Activated naive CD4-positive, alpha-beta T cell treated with anti-CD3 and anti-CD28 coated beads, Interleukin-2, amount 50 U/mL, for 72 hours (primary cell): ENCODE measurements around the gene THRB. TPM values are rescaled to one million over a fixed set of nuclear protein-coding genes. Genes with fewer than 3 reads are reported as not detected.
A peak's percentile ranks its signal among the peaks of the same experiment; 100 is the strongest.

ENCODE experiments used
- ATAC-seq, 2 donors: fragments of 150-1000 bp; cut with Tn5 transposase; 2 replicates each; pipeline ENCODE4 v1.10.0; 2021; ENCODE audit warnings: mild to moderate bottlenecking in 2 of 2, moderate library complexity in 2 of 2
- DNase-seq, 2 donors: peaks; one replicate each; pipeline ENCODE4 v3.0.0; 2021 to 2022; ENCODE audit warnings: low spot score in 2 of 2
- H3K27ac Mint-ChIP-seq, 2 donors: one replicate each; pipeline ENCODE4 v1.8.0; 2022; ENCODE audit warnings: mild to moderate bottlenecking in 2 of 2, mixed read lengths in 2 of 2
- H3K36me3 Mint-ChIP-seq, 2 donors: one replicate each; pipeline ENCODE4 v1.8.0; 2022; ENCODE audit warnings: mixed read lengths in 2 of 2
- H3K9me3 Mint-ChIP-seq, 2 donors: one replicate each; pipeline ENCODE4 v1.8.0; 2022; ENCODE audit warnings: mixed read lengths in 2 of 2
- total RNA-seq, 2 donors: library from RNA; stranded (reverse); gene quantifications; one replicate each; pipeline ENCODE4 v1.2.3, GENCODE V29; 2022

Gene THRB
- total RNA-seq, 2 donors from 2014 or later: not detected

DNA sequence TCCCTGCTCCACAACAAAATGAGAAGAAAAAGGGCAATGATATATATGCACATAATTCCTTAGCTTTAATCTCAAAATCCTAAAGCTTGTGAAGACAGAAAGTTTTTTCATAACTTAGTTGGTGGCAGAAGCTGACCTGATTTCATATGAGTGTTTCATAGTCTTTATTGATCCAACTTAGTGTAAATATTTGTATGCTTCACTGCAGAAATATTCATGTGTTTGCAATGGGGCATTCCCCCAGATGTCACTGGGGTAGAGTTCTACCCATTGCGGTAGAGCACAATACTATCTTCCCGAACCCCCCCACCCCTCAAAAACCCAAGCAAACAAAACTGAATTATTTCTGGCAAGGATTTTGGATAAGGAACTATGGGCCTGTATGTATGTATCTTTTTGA, 221.2 kb downstream of the THRB start:
- ATAC-seq (no peak), DNase-seq (no peak)
- no peak overlapping the region for H3K27ac Mint-ChIP-seq
- H3K36me3 Mint-ChIP-seq: no peaks in the 10 kb centered on the region
- H3K9me3 Mint-ChIP-seq: no peaks in the 10 kb centered on the region

DNA sequence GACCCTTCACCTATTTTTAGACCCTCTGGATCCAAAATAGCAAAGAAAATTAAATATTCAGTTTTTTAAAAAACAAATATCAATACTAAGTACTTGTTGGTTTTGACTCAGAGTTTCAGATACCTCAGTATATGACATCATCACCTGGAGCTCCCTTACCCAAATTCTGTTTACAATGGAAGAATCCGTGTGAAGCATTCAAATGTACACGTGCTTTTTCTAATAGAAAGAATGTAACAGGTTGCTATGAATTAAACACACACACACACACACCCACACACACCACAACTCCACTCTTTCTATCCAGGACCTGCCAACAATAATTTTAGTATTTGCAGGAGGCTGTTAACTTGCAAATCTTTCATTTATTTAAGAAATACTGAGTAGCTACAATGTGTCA, 221.8 kb downstream of the THRB start:
- Mint-ChIP-seq H3K27ac (no peak overlapping the region), H3K36me3 (no peaks in the 10 kb centered on the region), H3K9me3 (no peaks in the 10 kb centered on the region)
- DNase-seq (no peak), ATAC-seq (no peak)

DNA sequence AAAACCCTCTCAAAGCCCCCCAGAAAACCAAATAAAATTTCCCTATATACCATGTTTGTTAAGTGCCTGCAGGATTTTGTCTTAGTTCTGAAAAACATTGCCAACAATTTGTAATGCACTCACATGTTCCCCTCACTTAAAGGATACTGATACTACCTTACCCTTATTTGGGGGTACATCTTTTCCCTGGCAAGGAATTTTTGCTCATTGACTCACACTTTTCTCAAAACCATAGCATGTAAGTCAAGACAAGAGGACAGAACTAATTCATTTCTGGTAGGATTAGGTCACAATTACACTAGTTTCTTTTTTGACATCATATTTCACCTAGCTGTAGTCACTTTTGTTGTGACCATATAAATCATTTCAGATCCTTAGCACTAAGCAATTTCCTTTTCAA, 222.2 kb downstream of the THRB start:
- ATAC-seq: no peak
- no peak overlapping the region for H3K27ac Mint-ChIP-seq
- H3K9me3 Mint-ChIP-seq: no peaks in the 10 kb centered on the region
- no peak for DNase-seq
- no peaks in the 10 kb centered on the region for H3K36me3 Mint-ChIP-seq

DNA sequence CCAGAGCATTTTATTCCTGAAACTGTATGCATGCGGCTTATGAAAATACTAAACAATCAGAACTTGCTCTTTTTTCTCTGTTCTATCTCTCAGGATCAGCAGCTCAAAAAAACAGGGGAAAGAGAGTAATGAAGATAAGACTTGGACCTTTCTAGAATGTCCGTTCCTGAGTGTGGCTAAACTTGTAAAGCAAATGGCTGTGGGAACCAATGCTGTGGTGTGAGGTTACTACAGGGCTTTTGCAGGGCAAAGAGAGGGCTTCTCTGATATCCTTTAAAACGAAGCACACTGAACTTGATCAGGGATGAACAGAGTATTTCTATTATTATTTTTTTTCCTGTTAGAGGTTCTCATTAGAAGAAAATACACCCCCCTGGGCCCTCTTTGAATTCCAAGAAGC, 223.4 kb downstream of the THRB start:
- no peaks in the 10 kb centered on the region for H3K36me3 Mint-ChIP-seq
- ATAC-seq (no peak), DNase-seq (no peak)
- no peak overlapping the region for H3K27ac Mint-ChIP-seq
- H3K9me3 Mint-ChIP-seq: no peaks in the 10 kb centered on the region

DNA sequence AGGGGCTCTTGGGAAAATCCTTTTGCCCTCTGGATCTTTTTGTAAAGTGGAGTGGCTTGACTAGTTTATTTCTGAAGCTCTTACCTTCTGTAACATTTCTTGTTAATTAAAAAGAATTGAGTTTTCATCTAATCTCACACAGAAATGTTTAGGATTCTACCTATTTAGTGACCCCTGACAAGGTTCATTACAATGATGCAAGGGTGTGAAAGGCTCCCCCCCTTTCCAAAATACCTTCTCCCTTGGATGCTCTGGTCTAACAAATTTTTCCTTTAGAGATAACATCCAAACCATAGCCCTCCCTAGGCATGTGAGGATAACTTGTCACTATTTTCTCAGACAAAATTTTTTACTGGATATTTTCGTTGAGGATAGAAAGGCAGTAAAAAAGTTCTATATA, 223.9 kb downstream of the THRB start:
- H3K36me3 Mint-ChIP-seq: no peaks in the 10 kb centered on the region
- DNase-seq (no peak), ATAC-seq (no peak)
- H3K27ac Mint-ChIP-seq: no peak overlapping the region
- no peaks in the 10 kb centered on the region for H3K9me3 Mint-ChIP-seq

DNA sequence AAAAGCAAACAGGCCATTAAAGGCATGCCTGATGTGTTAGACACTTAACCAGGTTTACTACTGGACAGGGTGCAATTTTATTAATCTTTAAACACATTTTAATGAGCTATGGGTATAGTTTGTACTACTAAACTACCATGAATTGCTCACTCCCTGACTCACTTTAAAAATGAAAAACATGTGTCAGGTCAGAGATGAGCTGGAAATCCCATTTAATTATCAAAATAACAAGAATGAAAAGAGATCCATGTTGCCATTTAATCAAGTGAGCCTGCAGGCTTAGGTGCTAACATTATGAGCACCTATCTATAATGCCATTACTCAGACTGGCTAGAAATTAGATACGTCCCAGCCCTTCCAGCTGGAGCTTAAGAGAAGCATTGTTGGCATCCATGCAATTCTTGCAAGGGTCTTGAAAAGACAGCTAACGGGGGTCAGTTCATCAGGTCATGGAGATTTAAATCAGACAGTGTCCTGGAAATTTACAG, 224.4 kb downstream of the THRB start:
- no peak for ATAC-seq
- H3K27ac Mint-ChIP-seq: no peak overlapping the region
- no peaks in the 10 kb centered on the region for H3K9me3 Mint-ChIP-seq

DNA sequence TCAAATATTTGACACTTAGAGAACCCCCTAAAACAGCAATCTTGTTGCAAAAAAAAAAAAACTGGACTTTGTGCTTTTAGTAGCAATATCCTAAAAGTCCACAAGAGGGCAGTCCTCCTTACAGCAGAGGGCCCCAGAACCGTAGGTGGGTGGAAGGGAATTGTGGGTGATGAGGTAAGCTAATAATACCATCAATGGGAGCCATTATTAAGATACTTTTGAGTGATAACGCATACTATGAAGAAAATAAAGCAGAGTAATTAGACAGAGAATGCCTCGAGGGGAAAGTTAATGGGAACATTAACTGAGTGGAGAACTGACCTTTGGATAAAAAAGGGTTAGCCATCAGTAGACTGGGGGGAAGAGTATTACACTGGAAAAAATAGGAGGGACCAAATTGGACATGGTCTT, 229.9 kb downstream of the THRB start:
- ATAC-seq (no peak), DNase-seq (peak in 1 of 2 donors; percentile 12)
- Mint-ChIP-seq H3K27ac (no peak overlapping the region), H3K9me3 (no peaks in the 10 kb centered on the region), H3K36me3 (no peaks in the 10 kb centered on the region)

More for the DNA sequence above, 224.4 kb downstream of the THRB start:
- DNase-seq: no peak
- H3K36me3 Mint-ChIP-seq: no peaks in the 10 kb centered on the region

DNA sequence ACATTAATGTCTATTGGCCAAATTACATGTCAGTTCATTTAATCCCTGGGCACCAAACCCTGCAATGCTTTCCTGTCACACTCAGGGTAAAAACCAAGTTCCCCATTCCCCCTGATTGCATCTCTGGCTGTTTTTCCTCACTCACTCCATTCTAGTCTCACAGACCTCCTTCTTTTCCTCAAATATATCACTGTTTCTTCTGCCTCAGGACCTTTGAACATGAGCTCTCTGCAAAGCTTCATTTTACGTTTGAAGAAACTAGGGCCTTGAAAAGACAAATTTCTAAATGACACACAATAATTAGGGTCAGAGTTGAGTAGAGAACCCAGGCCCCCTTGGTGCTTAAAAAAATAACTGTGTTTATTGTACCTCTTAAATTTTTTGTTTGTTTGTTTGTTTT, 230.6 kb downstream of the THRB start:
- no peaks in the 10 kb centered on the region for H3K9me3 Mint-ChIP-seq
- H3K27ac Mint-ChIP-seq: no peak overlapping the region
- no peak for ATAC-seq

DNA sequence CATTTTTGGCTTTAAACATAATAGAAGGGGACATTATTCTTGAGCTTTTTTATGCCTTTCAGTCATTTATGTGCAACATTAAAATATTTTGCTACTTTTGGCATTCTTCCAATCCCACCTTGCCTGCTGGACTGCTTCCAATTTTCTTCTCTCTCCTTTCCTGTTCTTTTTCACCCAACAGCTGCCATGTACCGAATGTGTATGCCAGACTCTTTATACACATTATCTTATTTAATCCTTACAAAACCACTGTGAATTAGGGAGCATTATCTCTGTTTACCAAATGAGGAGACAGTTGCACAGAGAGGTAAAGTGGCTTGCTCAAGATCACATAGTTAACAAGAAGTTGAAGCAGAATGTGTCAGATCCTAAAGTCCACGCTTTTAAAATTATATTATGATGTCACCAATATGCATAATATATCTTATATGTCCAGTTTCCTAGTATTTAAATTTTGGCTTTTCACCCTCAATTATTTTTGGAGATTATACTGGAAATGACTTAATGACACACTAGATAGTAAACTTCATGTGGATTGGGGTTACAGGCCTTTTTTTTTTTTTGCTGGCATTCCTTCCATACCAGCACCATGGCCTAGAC, 231.5 kb downstream of the THRB start:
- H3K27ac Mint-ChIP-seq: no peak overlapping the region
- no peaks in the 10 kb centered on the region for H3K9me3 Mint-ChIP-seq
- H3K36me3 Mint-ChIP-seq: no peaks in the 10 kb centered on the region
- ATAC-seq (no peak), DNase-seq (no peak)

More for the DNA sequence above, 230.6 kb downstream of the THRB start:
- no peaks in the 10 kb centered on the region for H3K36me3 Mint-ChIP-seq
- DNase-seq: no peak

DNA sequence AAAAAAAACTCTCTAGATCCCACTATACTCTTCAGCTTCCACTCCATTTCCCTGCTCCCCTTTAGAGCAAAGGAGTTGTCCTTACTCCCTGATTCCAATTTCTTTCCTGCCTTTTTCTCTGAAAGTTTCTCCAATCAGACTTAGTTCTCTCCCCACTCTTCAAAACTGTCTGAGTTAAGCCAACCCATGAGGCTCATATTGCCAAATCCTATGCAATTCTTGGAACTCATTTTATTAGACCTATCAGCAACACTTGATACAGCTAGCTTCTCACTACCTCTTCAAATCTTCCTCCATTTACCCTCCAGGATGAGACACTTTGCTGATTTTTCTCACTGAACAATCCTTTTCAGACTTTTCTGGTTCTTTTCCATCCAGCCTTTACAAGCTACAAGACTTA, 233.1 kb downstream of the THRB start:
- Mint-ChIP-seq H3K9me3 (no peaks in the 10 kb centered on the region), H3K27ac (no peak overlapping the region), H3K36me3 (no peaks in the 10 kb centered on the region)
- no peak for DNase-seq
- no peak for ATAC-seq

DNA sequence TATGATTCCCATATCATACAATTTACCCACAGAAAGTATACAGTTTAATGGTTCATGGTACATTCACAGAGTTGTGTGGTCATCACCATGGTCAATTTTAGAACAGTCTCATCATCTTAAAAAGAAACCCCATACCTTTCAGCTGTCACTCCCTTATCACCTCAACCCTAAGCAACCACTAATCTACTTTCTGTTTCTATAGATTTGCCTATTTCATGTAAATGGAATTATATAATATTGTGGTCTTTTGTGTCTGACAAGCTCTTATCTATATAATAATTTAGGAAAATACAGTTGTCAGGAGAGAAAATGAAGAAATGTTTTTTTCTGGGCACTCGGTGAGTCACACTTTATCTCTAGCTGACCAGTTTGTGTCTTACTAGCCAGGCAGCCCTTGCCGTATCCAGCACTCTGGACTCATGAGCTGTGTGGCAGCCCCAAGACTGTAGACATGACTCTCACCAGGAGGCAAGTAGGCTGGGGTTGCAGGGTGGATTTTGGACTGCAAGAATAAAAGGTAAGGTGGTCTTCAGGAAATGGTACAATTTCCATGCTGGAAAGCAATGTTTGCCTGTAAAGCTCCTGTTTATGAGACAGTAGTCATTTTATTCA, 234.6 kb downstream of the THRB start:
- ATAC-seq (no peak), DNase-seq (no peak)
- H3K9me3 Mint-ChIP-seq: no peaks in the 10 kb centered on the region
- H3K27ac Mint-ChIP-seq: no peak overlapping the region
- no peaks in the 10 kb centered on the region for H3K36me3 Mint-ChIP-seq

DNA sequence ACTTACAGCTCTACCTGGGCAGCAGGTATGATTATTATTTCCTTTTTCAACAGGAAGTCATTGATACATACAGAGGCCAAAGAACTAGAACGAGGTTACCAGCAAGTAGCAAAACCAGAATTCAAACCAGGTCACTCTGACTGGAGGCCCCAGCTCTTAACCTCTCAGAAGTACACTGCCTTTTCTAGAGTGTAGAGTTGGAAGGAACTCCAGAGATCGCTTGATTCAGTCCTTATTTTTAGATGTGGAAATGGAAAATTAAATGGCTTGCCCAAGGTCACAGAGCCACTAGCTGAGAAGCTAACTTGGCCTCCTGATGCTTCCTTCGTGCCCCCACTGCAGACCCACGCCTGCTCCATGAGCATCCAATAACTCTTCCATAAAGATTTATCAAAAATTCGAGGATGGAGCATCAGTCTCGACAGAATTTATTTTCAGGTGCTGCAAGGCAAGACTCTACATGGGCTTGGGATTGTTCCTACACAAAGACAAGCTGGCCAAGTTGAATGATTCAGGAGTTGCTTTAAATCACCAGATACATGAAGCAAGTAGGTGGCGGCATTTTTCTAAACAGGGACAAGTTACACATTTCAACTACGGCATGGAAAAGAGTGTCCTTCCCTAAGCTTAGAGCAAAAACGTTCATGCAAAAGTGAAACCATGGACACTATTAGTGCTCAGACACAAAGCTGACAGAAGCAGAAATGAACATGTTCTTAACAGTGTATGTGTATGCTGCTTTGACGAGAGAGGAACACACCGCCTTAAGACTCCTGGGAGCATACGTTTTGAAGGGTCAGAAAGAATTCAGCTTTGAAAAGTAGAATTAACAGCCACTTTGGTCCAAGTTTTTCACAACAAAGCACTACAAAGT, 235.7 kb downstream of the THRB start:
- no peaks in the 10 kb centered on the region for H3K9me3 Mint-ChIP-seq
- H3K36me3 Mint-ChIP-seq: no peaks in the 10 kb centered on the region
- DNase-seq (no peak), ATAC-seq (no peak)
- no peak overlapping the region for H3K27ac Mint-ChIP-seq

DNA sequence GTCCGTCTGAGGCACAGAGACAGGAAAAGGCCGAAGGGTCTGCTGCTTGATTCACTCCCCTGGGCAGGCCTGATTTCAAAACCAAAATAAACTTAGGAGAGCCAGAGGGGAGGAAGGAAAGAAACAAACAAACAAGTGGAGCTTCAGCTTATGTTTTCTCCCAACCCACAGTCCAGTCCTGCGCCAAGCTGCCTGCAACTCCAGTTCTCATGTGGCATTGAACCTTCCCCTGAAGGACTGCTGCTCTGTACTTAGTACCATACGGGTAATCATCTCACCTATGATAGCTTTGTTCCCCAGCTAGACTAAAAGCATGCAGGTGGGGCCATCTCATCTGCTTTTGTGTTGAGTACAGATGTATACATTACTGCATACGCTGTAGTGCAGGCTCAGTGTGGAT, 236.4 kb downstream of the THRB start:
- DNase-seq (no peak), ATAC-seq (no peak)
- H3K9me3 Mint-ChIP-seq: no peaks in the 10 kb centered on the region
- H3K36me3 Mint-ChIP-seq: no peaks in the 10 kb centered on the region
- no peak overlapping the region for H3K27ac Mint-ChIP-seq

DNA sequence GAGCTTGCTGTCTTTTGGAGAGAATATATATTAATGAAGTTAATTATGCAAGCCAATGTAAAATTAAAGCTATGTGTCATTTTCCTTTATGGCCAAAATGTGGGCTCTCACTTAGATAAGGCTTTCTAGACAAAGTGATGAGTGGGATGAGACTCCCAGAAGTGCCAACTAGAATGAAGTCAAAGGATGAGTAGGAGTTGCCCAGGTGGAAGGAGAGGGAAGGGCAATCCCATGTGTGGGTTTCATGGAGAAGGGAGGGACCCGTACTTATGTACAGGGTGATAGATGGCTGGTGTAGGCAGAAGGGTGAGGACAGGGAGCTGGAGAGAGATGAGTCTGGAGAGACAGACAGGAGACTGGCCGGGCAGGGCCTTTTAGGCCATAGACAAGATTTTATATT, 239.2 kb downstream of the THRB start:
- Mint-ChIP-seq H3K27ac (no peak overlapping the region), H3K36me3 (no peaks in the 10 kb centered on the region), H3K9me3 (no peaks in the 10 kb centered on the region)
- DNase-seq (no peak), ATAC-seq (no peak)

DNA sequence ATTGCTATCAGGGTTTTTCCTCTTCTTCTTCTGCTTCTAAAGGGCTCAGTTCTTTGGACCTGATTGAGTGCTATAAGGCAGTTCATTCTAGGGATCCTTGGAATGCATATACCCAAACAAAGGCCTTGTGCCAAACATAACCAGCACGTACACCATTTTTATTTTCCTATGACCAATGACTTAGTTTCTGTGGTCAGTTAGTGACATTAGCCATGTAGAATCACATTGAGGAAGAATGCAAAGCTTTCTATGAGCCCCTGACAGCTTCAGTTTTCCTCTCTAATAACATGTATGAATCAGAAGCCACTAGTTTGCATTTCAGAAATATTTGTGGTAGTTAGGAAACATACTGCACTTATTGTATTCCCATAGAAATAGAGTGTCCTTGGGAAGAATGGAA, 240.0 kb downstream of the THRB start:
- Mint-ChIP-seq H3K36me3 (no peaks in the 10 kb centered on the region), H3K27ac (no peak overlapping the region), H3K9me3 (no peaks in the 10 kb centered on the region)
- no peak for DNase-seq
- ATAC-seq: no peak

DNA sequence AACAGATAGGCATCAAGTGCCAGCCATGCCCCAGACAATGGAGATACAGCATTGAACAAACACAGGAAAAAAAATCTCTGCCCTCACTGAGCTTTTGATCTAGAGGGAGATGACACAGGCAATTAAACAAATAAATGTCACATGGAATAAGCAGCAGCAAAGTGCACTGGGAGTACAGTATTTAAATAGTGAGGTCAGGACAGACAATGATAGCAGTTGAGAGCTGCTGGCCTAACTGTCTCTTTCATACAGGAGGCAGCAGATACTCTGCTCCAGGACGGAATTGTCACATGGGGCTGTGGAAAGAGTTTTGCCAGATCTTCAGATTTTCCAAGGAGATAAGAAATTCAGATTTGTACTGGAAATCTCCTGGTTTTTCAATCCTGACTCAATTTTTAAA, 241.3 kb downstream of the THRB start:
- H3K9me3 Mint-ChIP-seq: no peaks in the 10 kb centered on the region

DNA sequence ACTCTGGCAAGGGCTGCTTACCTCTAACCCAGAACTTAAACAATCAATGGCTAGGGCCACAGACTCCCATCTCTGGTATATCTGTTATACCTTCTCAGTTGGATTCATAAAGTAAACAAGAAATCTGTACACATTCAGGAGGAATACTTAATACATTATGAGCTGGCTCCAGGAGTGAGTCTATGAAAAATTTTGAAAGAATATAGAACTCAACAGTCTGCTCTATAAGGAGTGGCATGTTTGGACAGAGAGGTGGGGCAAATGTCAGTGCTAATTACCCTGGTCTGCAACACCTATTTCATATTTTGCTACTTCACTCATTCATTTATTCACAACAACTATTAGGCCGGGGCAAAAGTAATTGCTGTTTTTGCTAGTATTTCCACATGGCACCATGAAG, 245.1 kb downstream of the THRB start:
- no peaks in the 10 kb centered on the region for H3K9me3 Mint-ChIP-seq
- ATAC-seq (no peak), DNase-seq (no peak)
- H3K36me3 Mint-ChIP-seq: no peaks in the 10 kb centered on the region
- H3K27ac Mint-ChIP-seq: no peak overlapping the region

More for the DNA sequence above, 241.3 kb downstream of the THRB start:
- no peak for ATAC-seq
- Mint-ChIP-seq H3K27ac (no peak overlapping the region), H3K36me3 (no peaks in the 10 kb centered on the region)
- DNase-seq: no peak
